ENCODE measurements around the gene S100A8. TPM values are rescaled to one million over a fixed set of nuclear protein-coding genes. Genes with fewer than 3 reads are reported as not detected.

S100A8 gene
- total RNA-seq, 1 donor from 2014 or later: not detected

GRCh38 chr1:153429266-153430165 lies 38.6 kb upstream of the S100A8 start:
- no peak overlapping the region for H3K4me3 ChIP-seq (ENCODE audit: low read depth, low read length)
- DNase-seq (ENCODE audit: low read depth): no peak
- TF ChIP-seq CTCF (IDR thresholded peaks at IDR 0.05; ENCODE audit: insufficient read depth, low read length, poor library complexity, severe bottlenecking): no peak
- no peaks in the 10 kb centered on the region for H3K27me3 ChIP-seq (ENCODE audit: control insufficient read depth, insufficient read depth, low read length)
- H3K36me3 ChIP-seq (ENCODE audit: control insufficient read depth, insufficient read depth, low read length): no peaks in the 10 kb centered on the region

DNA sequence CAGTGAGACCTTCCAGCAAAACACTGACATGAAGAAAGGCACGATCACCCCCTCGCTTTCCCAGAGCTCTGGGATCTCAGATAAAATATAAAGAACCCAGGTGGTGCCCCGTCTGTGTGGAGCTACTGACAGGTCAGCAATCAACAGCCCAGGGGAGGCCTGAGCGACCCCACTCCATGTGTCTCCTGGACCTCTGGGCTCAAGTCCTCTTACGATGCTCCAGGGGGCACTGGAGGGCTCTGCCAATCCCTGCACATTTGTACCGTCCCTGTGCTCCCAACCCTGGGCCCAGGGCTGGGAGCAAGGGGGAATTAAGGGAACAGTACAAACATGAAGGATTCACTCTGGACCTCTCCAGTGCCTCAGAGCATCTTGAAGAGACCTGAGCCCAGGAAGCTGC lies 37.9 kb upstream of the S100A8 start:
- Histone ChIP-seq H3K36me3 (ENCODE audit: control insufficient read depth, insufficient read depth, low read length) (no peaks in the 10 kb centered on the region), H3K4me3 (ENCODE audit: low read depth, low read length) (no peak overlapping the region), H3K27me3 (ENCODE audit: control insufficient read depth, insufficient read depth, low read length) (no peaks in the 10 kb centered on the region)
- TF ChIP-seq CTCF (IDR thresholded peaks at IDR 0.05; ENCODE audit: insufficient read depth, low read length, poor library complexity, severe bottlenecking): no peak
- DNase-seq (ENCODE audit: low read depth): no peak

- no peak for DNase-seq (ENCODE audit: low read depth)
- no peak overlapping the region for H3K4me3 ChIP-seq (ENCODE audit: low read depth, low read length)
- H3K36me3 ChIP-seq (ENCODE audit: control insufficient read depth, insufficient read depth, low read length): no peaks in the 10 kb centered on the region
- TF ChIP-seq CTCF (IDR thresholded peaks at IDR 0.05; ENCODE audit: insufficient read depth, low read length, poor library complexity, severe bottlenecking): no peak
- no peaks in the 10 kb centered on the region for H3K27me3 ChIP-seq (ENCODE audit: control insufficient read depth, insufficient read depth, low read length)
Measured at GRCh38 chr1:153428073-153428638, 37.3 kb upstream of the S100A8 start.

DNA sequence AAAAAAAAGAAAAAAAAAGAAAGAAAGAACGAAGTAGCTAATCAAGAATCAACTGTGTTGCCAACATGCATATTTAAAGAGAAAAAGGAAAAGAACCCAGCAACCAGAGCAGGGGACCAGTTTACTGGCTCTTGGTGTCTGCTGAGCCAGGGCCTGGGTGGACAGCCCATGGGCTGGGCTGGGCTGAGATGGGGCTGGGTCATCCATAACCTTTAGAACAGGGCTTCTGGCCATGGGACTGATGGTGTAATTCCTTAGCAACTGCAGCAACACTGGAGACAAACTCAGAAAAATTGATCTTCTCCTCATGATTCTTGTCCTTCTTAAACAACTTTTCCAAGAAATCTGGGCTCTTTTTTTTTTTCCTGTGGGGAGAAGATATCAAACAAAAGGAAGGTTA lies 35.9 kb upstream of the S100A8 start:
- Histone ChIP-seq H3K27me3 (ENCODE audit: control insufficient read depth, insufficient read depth, low read length) (no peaks in the 10 kb centered on the region), H3K4me3 (ENCODE audit: low read depth, low read length) (no peak overlapping the region), H3K36me3 (ENCODE audit: control insufficient read depth, insufficient read depth, low read length) (no peaks in the 10 kb centered on the region)
- TF ChIP-seq CTCF (IDR thresholded peaks at IDR 0.05; ENCODE audit: insufficient read depth, low read length, poor library complexity, severe bottlenecking): no peak
- no peak for DNase-seq (ENCODE audit: low read depth)

- Histone ChIP-seq H3K27me3 (ENCODE audit: control insufficient read depth, insufficient read depth, low read length) (no peaks in the 10 kb centered on the region), H3K36me3 (ENCODE audit: control insufficient read depth, insufficient read depth, low read length) (no peaks in the 10 kb centered on the region), H3K4me3 (ENCODE audit: low read depth, low read length) (no peak overlapping the region)
- peak; percentile 5 for DNase-seq (ENCODE audit: low read depth)
- TF ChIP-seq CTCF (IDR thresholded peaks at IDR 0.05; ENCODE audit: insufficient read depth, low read length, poor library complexity, severe bottlenecking): no peak
Measured at GRCh38 chr1:153422450-153423068, 31.7 kb upstream of the S100A8 start.

Measured in kidney epithelial cell (primary cell).